ENCODE data around the gene ZDHHC20.

ZDHHC20 gene

DNA sequence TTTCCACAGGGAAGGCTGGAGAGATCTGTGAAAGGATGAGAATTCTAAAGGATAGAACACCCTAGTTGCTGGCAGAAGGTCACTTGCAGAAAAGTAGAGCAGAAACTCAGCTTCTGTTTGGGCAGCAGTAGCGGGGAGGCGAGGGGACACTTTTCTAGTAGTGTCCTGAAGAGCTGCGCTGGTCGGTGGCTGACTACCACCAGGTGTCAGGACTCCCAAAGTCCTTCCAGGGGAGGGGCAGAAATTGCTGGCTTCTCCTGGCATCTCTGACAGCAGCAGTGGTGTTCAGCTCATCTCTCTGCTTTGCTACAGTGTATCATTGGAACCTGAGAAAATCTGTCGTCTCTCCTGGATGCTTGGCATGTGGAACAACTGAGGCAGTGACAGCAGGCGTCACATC is 120.9 kb downstream of the ZDHHC20 start:
- H3K4me2 ChIP-seq (ENCODE audit: low read length) = peak overlapping the region; percentile 55
- H3K4me1 ChIP-seq (ENCODE audit: low read length) = peaks cover 23% of the 10 kb centered on the region
- no peaks in the 10 kb centered on the region for H3K27me3 ChIP-seq (ENCODE audit: low read depth, low read length)
- H3K9me3 ChIP-seq (ENCODE audit: insufficient read depth, low read length) = no peaks in the 10 kb centered on the region
- H3K27ac ChIP-seq (ENCODE audit: low read length) = no peak overlapping the region
- TF ChIP-seq CTCF (IDR thresholded peaks at IDR 0.05; ENCODE audit: low read depth, low read length) (no peak), EZH2phosphoT487 (IDR thresholded peaks at IDR 0.05; ENCODE audit: low read depth) (no peak)
- H3K79me2 ChIP-seq (ENCODE audit: low read length) = no peaks in the 10 kb centered on the region
- H4K20me1 ChIP-seq (ENCODE audit: insufficient read depth, low read length) = no peaks in the 10 kb centered on the region
- H3K9ac ChIP-seq (ENCODE audit: low read length) = no peak overlapping the region
- H3K4me3 ChIP-seq (ENCODE audit: low read length) = no peak overlapping the region
- H2AFZ ChIP-seq (ENCODE audit: low read depth, low read length) = no peak overlapping the region
- no peaks in the 10 kb centered on the region for H3K36me3 ChIP-seq (replicated peaks; ENCODE audit: low read depth, low read length)

- H3K4me3 ChIP-seq (ENCODE audit: low read length) = no peak overlapping the region
- no peaks in the 10 kb centered on the region for H4K20me1 ChIP-seq (ENCODE audit: insufficient read depth, low read length)
- 0 out of 2 replicates have a peak overlapping the region, but pooled peaks have one; percentile 25 for H3K27ac ChIP-seq (ENCODE audit: low read length)
- no peaks in the 10 kb centered on the region for H3K79me2 ChIP-seq (ENCODE audit: low read length)
- TF ChIP-seq CTCF (IDR thresholded peaks at IDR 0.05; ENCODE audit: low read depth, low read length) (no peak), EZH2phosphoT487 (IDR thresholded peaks at IDR 0.05; ENCODE audit: low read depth) (no peak)
- no peaks in the 10 kb centered on the region for H3K36me3 ChIP-seq (replicated peaks; ENCODE audit: low read depth, low read length)
- H3K27me3 ChIP-seq (ENCODE audit: low read depth, low read length) = no peaks in the 10 kb centered on the region
- H3K4me2 ChIP-seq (ENCODE audit: low read length) = peak overlapping the region; percentile 55
- H3K9me3 ChIP-seq (ENCODE audit: insufficient read depth, low read length) = no peaks in the 10 kb centered on the region
- no peak overlapping the region; the same call in 1 of the 2 replicates for H3K9ac ChIP-seq (ENCODE audit: low read length)
- peaks cover 23% of the 10 kb centered on the region for H3K4me1 ChIP-seq (ENCODE audit: low read length)
- H2AFZ ChIP-seq (ENCODE audit: low read depth, low read length) = no peak overlapping the region
Measured at GRCh38 chr13:21336609-21337349, 122.3 kb downstream of the ZDHHC20 start.

DNA sequence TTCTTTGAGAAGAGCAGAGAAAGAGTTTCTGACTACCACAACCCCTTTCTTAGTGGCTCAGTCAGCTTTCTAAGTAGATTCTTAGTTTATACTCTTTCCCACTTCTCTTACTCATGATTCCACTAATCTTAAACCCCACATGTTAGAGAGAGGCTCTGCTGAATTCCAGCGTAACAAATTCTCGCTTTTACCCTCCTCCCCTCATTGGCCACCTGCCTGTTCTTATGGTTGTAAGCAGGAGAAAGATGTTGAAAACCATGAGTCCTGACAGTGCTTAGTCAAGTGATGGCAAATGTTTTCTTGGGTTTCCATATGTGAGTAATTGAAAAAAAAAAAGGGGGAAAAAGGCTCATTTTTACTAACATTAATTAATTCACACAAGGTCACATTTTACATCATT is 125.9 kb downstream of the ZDHHC20 start:
- H4K20me1 ChIP-seq (ENCODE audit: insufficient read depth, low read length) = no peaks in the 10 kb centered on the region
- H3K9me3 ChIP-seq (ENCODE audit: insufficient read depth, low read length) = no peaks in the 10 kb centered on the region
- no peaks in the 10 kb centered on the region for H3K79me2 ChIP-seq (ENCODE audit: low read length)
- peaks cover 50% of the 10 kb centered on the region for H3K4me1 ChIP-seq (ENCODE audit: low read length)
- no peak overlapping the region for H3K9ac ChIP-seq (ENCODE audit: low read length)
- no peaks in the 10 kb centered on the region for H3K27me3 ChIP-seq (ENCODE audit: low read depth, low read length)
- H3K27ac ChIP-seq (ENCODE audit: low read length) = no peak overlapping the region
- no peak overlapping the region for H3K4me3 ChIP-seq (ENCODE audit: low read length)
- no peaks in the 10 kb centered on the region for H3K36me3 ChIP-seq (replicated peaks; ENCODE audit: low read depth, low read length)
- H2AFZ ChIP-seq (ENCODE audit: low read depth, low read length) = no peak overlapping the region
- TF ChIP-seq EZH2phosphoT487 (IDR thresholded peaks at IDR 0.05; ENCODE audit: low read depth) = no peak
- no peak for TF ChIP-seq CTCF (IDR thresholded peaks at IDR 0.05; ENCODE audit: low read depth, low read length)
- H3K4me2 ChIP-seq (ENCODE audit: low read length) = no peak overlapping the region

DNA sequence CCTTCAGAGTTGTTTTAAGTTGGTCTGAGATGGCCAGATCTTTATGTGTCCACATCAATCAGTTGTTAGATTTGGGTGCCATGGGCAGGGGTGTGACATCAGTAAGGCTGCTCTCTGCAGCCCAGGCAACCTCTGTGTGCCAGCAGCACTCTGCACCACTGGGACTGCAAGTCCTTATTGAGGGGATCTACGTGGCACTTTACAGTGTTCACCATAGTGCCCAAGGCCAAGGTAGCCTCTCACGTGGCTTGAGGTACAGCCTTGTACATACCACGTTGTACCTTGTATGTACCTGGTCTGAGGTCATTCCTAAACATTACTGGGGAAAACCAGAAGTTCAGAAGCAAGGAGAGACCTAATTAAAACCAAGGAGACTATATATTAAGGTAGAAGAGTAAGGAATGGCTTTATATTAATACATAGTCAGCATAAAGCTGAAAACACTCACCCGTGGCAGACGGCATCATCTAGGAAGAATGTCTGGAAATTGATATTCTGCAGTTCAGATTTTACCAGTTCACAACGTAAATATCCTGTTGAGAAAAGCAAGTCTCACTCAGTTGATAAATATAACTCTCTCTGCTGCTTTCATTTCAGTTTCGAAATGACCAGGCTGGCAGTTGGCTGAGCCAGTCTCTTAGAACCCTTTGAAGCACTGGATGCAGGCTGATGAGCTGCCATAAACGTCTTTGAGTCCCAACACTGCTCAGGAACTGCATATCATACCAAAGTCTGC is 128.8 kb downstream of the ZDHHC20 start:
- H3K4me3 ChIP-seq (ENCODE audit: low read length) = peak overlapping the region; percentile 53
- H3K27me3 ChIP-seq (ENCODE audit: low read depth, low read length) = no peaks in the 10 kb centered on the region
- no peak for TF ChIP-seq CTCF (IDR thresholded peaks at IDR 0.05; ENCODE audit: low read depth, low read length)
- TF ChIP-seq EZH2phosphoT487 (IDR thresholded peaks at IDR 0.05; ENCODE audit: low read depth) = no peak
- peak overlapping the region; percentile 66 for H3K27ac ChIP-seq (ENCODE audit: low read length)
- H3K36me3 ChIP-seq (replicated peaks; ENCODE audit: low read depth, low read length) = no peaks in the 10 kb centered on the region
- no peaks in the 10 kb centered on the region for H4K20me1 ChIP-seq (ENCODE audit: insufficient read depth, low read length)
- H3K9me3 ChIP-seq (ENCODE audit: insufficient read depth, low read length) = no peaks in the 10 kb centered on the region
- no peaks in the 10 kb centered on the region for H3K79me2 ChIP-seq (ENCODE audit: low read length)
- H3K9ac ChIP-seq (ENCODE audit: low read length) = peak overlapping the region; percentile 41
- H3K4me2 ChIP-seq (ENCODE audit: low read length) = peak overlapping the region; percentile 69
- 0 out of 2 replicates have a peak overlapping the region, but pooled peaks have one; percentile 13 for H2AFZ ChIP-seq (ENCODE audit: low read depth, low read length)
- H3K4me1 ChIP-seq (ENCODE audit: low read length) = peaks cover 54% of the 10 kb centered on the region

Measured in OCI-LY3 (cell line).